Activated naive CD8-positive, alpha-beta T cell treated with anti-CD3 and anti-CD28 coated beads, Interleukin-2, amount 50 U/mL, for 16 hours (primary cell): Measurements from ENCODE around the gene KIF9.
"Not testable (repeated sequence)": the region's sequence is repeated elsewhere in the genome, so short reads cannot be mapped to it uniquely, and the experiment has no call there.

Experiments used
- DNase-seq: peaks from one replicate; pipeline ENCODE4 v3.0.0-alpha.2; 2020; ENCODE audit warnings: low read depth, low spot score

Gene KIF9

GRCh38 chr3:47293822-47294221, 11.2 kb upstream of the KIF9 start:
- DNase-seq: no peak

- DNase-seq: not testable (repeated sequence)
These were observed 9.3 kb upstream of the KIF9 start for GRCh38 chr3:47291754-47292420.

- no peak for DNase-seq
These were observed 8.7 kb upstream of the KIF9 start for GRCh38 chr3:47291158-47291753.

- DNase-seq: no peak
These were observed 6.6 kb upstream of the KIF9 start for GRCh38 chr3:47288966-47289910.

GRCh38 chr3:47283591-47284364, 1.2 kb upstream of the KIF9 start:
- DNase-seq: no peak

- DNase-seq: no peak
These were observed 566 bp upstream of the KIF9 start for GRCh38 chr3:47283193-47283537.

GRCh38 chr3:47280519-47280918, 2.1 kb downstream of the KIF9 start:
- DNase-seq: no peak

GRCh38 chr3:47276558-47276957, 6.0 kb downstream of the KIF9 start:
- DNase-seq: no peak

- no peak for DNase-seq
These were observed 7.9 kb downstream of the KIF9 start for GRCh38 chr3:47274652-47275051.

- DNase-seq: no peak
These were observed 9.0 kb downstream of the KIF9 start for GRCh38 chr3:47273564-47273963.

- no peak for DNase-seq
These were observed 12.1 kb downstream of the KIF9 start for GRCh38 chr3:47270526-47270925.

GRCh38 chr3:47267490-47267824, 15.1 kb downstream of the KIF9 start:
- DNase-seq: no peak

- DNase-seq: no peak
These were observed 15.7 kb downstream of the KIF9 start for GRCh38 chr3:47266709-47267489.

GRCh38 chr3:47265725-47266428, 16.7 kb downstream of the KIF9 start:
- DNase-seq: no peak

GRCh38 chr3:47265008-47265407, 17.6 kb downstream of the KIF9 start:
- no peak for DNase-seq

- no peak for DNase-seq
These were observed 21.3 kb downstream of the KIF9 start for GRCh38 chr3:47261301-47261700.

- no peak for DNase-seq
These were observed 22.0 kb downstream of the KIF9 start for GRCh38 chr3:47260605-47261004.

GRCh38 chr3:47259114-47259513, 23.5 kb downstream of the KIF9 start:
- DNase-seq: no peak

- DNase-seq: not testable (repeated sequence)
These were observed 26.3 kb downstream of the KIF9 start for GRCh38 chr3:47256331-47256730.

- DNase-seq: no peak
These were observed 30.9 kb downstream of the KIF9 start for GRCh38 chr3:47251689-47252088.

GRCh38 chr3:47251085-47251484, 31.5 kb downstream of the KIF9 start:
- not testable (repeated sequence) for DNase-seq
